IMR-90 (cell line): ENCODE results near the gene DIP2C. TPM values are rescaled to one million over a fixed set of nuclear protein-coding genes. Genes with fewer than 3 reads are reported as not detected.

Experiments
- ATAC-seq: fragments of 200-7000 bp; cut with Tn5 transposase; 2 replicates; pipeline ENCODE4 v1.9.1; 2020; ENCODE audit warnings: low read depth, mild to moderate bottlenecking, moderate library complexity
- BruUV-seq: library from RNA; stranded (reverse); fragments of 400-500 nt; replicated peaks from 2 replicates; lab custom pipeline; 2021; lab: Mats Ljungman, UMichigan
- CTCF ChIA-PET: fragments of 300-600 bp; formaldehyde crosslinking; extraction: SDS; loops from one replicate; lab custom pipeline; 2021; ENCODE audit warnings: antibody characterized with exemption; lab: Yijun Ruan, JAX
- POLR2A ChIA-PET: fragments of 300-600 bp; sonication (Branson Sonifier 250); formaldehyde crosslinking; loops from one replicate; lab custom pipeline; 2022; ENCODE audit warnings: antibody characterized with exemption; ENCODE audit not compliant: unreplicated experiment; lab: Charles Lee
- DNase-seq: peaks from one replicate; pipeline ENCODE4 v3.0.0; 2013
- H2AFZ ChIP-seq: replicated peaks from 2 replicates; pipeline ENCODE3; 2013; ENCODE audit warnings: low read length, mild to moderate bottlenecking; ENCODE audit not compliant: poor library complexity
- H2AK5ac ChIP-seq: 2 replicates; pipeline ENCODE4 v1.6.1; 2013; ENCODE audit warnings: low read depth, low read length, inconsistent platforms
- H2AK9ac ChIP-seq: replicated peaks from 2 replicates; pipeline ENCODE3; 2013; ENCODE audit warnings: mild to moderate bottlenecking, low read depth, low read length, moderate library complexity; ENCODE audit not compliant: poor library complexity
- H2BK120ac ChIP-seq: 2 replicates; pipeline ENCODE4 v1.6.1; 2013; ENCODE audit warnings: low read depth, low read length, inconsistent platforms
- H2BK15ac ChIP-seq: 3 replicates; pipeline ENCODE4 v1.6.1; 2013; ENCODE audit warnings: low read depth, low read length, inconsistent platforms
- H2BK20ac ChIP-seq: 2 replicates; pipeline ENCODE4 v1.6.1; 2013; ENCODE audit warnings: low read depth, mild to moderate bottlenecking, inconsistent platforms, low read length, moderate library complexity
- H2BK5ac ChIP-seq: 2 replicates; pipeline ENCODE4 v1.6.1; 2013; ENCODE audit warnings: mild to moderate bottlenecking, low read depth, low read length, inconsistent platforms; ENCODE audit not compliant: poor library complexity, severe bottlenecking
- H3K14ac ChIP-seq: replicated peaks from 2 replicates; pipeline ENCODE4 v1.6.1; 2013; ENCODE audit warnings: low read depth, low read length, inconsistent platforms
- H3K18ac ChIP-seq: 2 replicates; pipeline ENCODE4 v1.6.1; 2013; ENCODE audit warnings: low read depth, low read length, control low read depth
- H3K23ac ChIP-seq: 2 replicates; pipeline ENCODE4 v1.6.1; 2013; ENCODE audit warnings: low read depth, low read length, inconsistent platforms
- H3K27ac ChIP-seq: 2 replicates; pipeline ENCODE4 v1.5.1; 2013; ENCODE audit warnings: mild to moderate bottlenecking, control low read depth, low read length; ENCODE audit not compliant: insufficient read depth
- H3K27me3 ChIP-seq: 2 replicates; pipeline ENCODE4 v1.6.1; 2013; ENCODE audit warnings: low read length; ENCODE audit not compliant: control insufficient read depth, insufficient read depth
- H3K36me3 ChIP-seq: 2 replicates; pipeline ENCODE4 v1.6.1; 2013; ENCODE audit warnings: low read length, mixed read lengths; ENCODE audit not compliant: control insufficient read depth, insufficient read depth
- H3K4ac ChIP-seq: 2 replicates; pipeline ENCODE4 v1.6.1; 2013; ENCODE audit warnings: low read depth, low read length, inconsistent platforms
- H3K4me1 ChIP-seq: 2 replicates; pipeline ENCODE4 v1.6.1; 2013; ENCODE audit warnings: low read length, mixed read lengths; ENCODE audit not compliant: control insufficient read depth, insufficient read depth
- H3K4me2 ChIP-seq: 2 replicates; pipeline ENCODE4 v1.6.1; 2013; ENCODE audit warnings: low read depth, mild to moderate bottlenecking, control low read depth, low read length, moderate library complexity
- H3K4me3 ChIP-seq: 2 replicates; pipeline ENCODE4 v1.5.1; 2013; ENCODE audit warnings: low read depth, mild to moderate bottlenecking, control low read depth, low read length, moderate library complexity; ENCODE audit not compliant: insufficient read depth
- H3K56ac ChIP-seq: 2 replicates; pipeline ENCODE4 v1.6.1; 2013; ENCODE audit warnings: low read length, inconsistent platforms; ENCODE audit not compliant: insufficient read depth; ENCODE audit errors: extremely low read depth
- H3K79me1 ChIP-seq, 2 experiments: 2 replicates each; pipeline ENCODE4 v1.6.1; 2013; ENCODE audit warnings: low read length in 2 of 2, inconsistent platforms in 1 of 2, low read depth in 1 of 2
- H3K9ac ChIP-seq: 2 replicates; pipeline ENCODE4 v1.6.1; 2013; ENCODE audit warnings: low read depth, low read length, control low read depth
- H3K9me1 ChIP-seq: 2 replicates; pipeline ENCODE4 v1.6.1; 2013; ENCODE audit warnings: low read length, inconsistent platforms; ENCODE audit not compliant: insufficient read depth
- H3K9me3 ChIP-seq: 2 replicates; pipeline ENCODE4 v1.6.1; 2013; ENCODE audit warnings: low read length; ENCODE audit not compliant: control insufficient read depth, insufficient read depth
- H4K20me1 ChIP-seq: 2 replicates; pipeline ENCODE4 v1.6.1; 2013; ENCODE audit warnings: low read length, inconsistent platforms; ENCODE audit not compliant: insufficient read depth
- H4K5ac ChIP-seq: 2 replicates; pipeline ENCODE4 v1.6.1; 2013; ENCODE audit warnings: mild to moderate bottlenecking, low read depth, low read length, control low read depth
- H4K8ac ChIP-seq, 2 experiments: 2 replicates each; pipeline ENCODE4 v1.6.1; 2013; ENCODE audit warnings: low read depth in 2 of 2, low read length in 2 of 2, control low read depth in 1 of 2, inconsistent platforms in 1 of 2
- H4K91ac ChIP-seq: 2 replicates; pipeline ENCODE4 v1.6.1; 2013; ENCODE audit warnings: low read depth, low read length, inconsistent platforms; ENCODE audit not compliant: insufficient read depth
- NFE2L2 ChIP-seq: fragments of 150-350 bp; IDR thresholded peaks from 2 replicates; pipeline ENCODE4 v1.6.1; 2016; ENCODE audit warnings: low read depth, mild to moderate bottlenecking, low read length
- RCOR1 ChIP-seq: IDR thresholded peaks from 2 replicates; pipeline ENCODE4 v1.6.1; 2012; ENCODE audit warnings: mild to moderate bottlenecking, low read length, improper control_type of control experiment; ENCODE audit not compliant: insufficient replicate concordance
- SMC3 ChIP-seq: fragments of 150-350 bp; IDR thresholded peaks from 2 replicates; pipeline ENCODE4 v1.6.1; 2016; ENCODE audit warnings: low read depth, mild to moderate bottlenecking, antibody characterized with exemption, low read length, moderate library complexity
- WGBS, 2 experiments: methylation state at CpG; one replicate each; pipeline versions ENCODE4 v1.1.5 to v1.1.7; 2013; ENCODE audit warnings: missing lambda C conversion rate in 2 of 2; ENCODE audit not compliant: insufficient read length in 1 of 2; ENCODE audit errors: extremely low coverage in 2 of 2; 5-methylcytosine and 5-hydroxymethylcytosine counted together
- dilution Hi-C: fragments of 300-500 bp; cut with HindIII; formaldehyde crosslinking; loops from one replicate; pipeline ENCODE4 v1.14.3; 2018; ENCODE audit warnings: low sequenced_read_pairs; ENCODE audit not compliant: unreplicated experiment
- in situ Hi-C: fragments of 300-500 bp; cut with MboI; formaldehyde crosslinking; loops from 3 replicates; pipeline ENCODE4 v1.14.3; 2019; ENCODE audit warnings: low sequenced_read_pairs, inconsistent platforms, mixed read lengths
- intact Hi-C: fragments of 100-400 bp; cut with micrococcal nuclease; formaldehyde crosslinking; loops from 2 replicates; pipeline ENCODE4 v1.10.0; 2022
- polyA plus RNA-seq, 3 experiments: library from polyadenylated mRNA; depleted of rRNA; stranded (reverse); fragments of >200 nt; gene quantifications; 2 replicates each; pipeline ENCODE4 v1.2.3, GENCODE V29; 2012; ENCODE audit warnings: low replicate concordance in 1 of 3
- total RNA-seq: library from RNA; depleted of rRNA; stranded (reverse); fragments of >200 nt; gene quantifications from 2 replicates; pipeline ENCODE4 v1.2.3, GENCODE V29; 2012

Gene DIP2C
- total and polyA plus RNA-seq, 2 of the 4 experiments (the other 2 are of a cell fraction) = 8.6 to 17.3 TPM

DNA sequence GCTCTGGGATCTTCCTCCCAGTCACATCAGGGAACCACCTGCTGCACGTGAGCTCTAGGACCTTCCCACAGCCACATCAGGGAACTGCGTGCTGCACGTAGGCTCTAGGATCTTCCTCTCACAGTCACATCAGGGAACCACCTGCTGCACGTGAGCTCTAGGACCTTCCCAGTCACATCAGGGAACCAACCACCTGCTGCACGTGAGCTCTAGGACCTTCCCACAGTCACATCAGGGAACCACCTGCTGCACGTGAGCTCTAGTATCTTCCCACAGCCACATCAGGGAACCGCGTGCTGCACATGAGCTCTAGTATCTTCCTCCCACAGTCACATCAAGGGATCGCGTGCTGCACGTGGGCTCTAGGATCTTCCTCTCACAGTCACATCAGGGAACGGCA lies 229.7 kb downstream of the DIP2C start:
- Histone ChIP-seq H3K18ac (no peak overlapping the region), H3K56ac (no peak overlapping the region), H2AK5ac (no peak overlapping the region), H3K14ac (no peak overlapping the region), H3K9me3 (no peaks in the 10 kb centered on the region), H2BK15ac (no peak overlapping the region), H4K5ac (no peak overlapping the region), H2AK9ac (no peak overlapping the region), H3K23ac (no peak overlapping the region), H3K4me1 (peaks cover 2% of the 10 kb centered on the region), H3K79me1 (peaks cover 24 to 45% of the 10 kb centered on the region in 2 experiments), H4K8ac (no peak overlapping the region), H3K27ac (no peak overlapping the region), H3K27me3 (no peaks in the 10 kb centered on the region), H3K9me1 (peaks cover 29% of the 10 kb centered on the region), H3K4me3 (no peak overlapping the region), H4K20me1 (peaks cover 28% of the 10 kb centered on the region), H4K91ac (no peak overlapping the region), H2AFZ (no peak overlapping the region), H3K36me3 (no peaks in the 10 kb centered on the region), H2BK5ac (no peak overlapping the region), H2BK20ac (no peak overlapping the region), H3K4ac (no peak overlapping the region), H2BK120ac (no peak overlapping the region), H3K4me2 (no peak overlapping the region), H3K9ac (no peak overlapping the region)
- CTCF ChIA-PET = no interaction called here
- intact Hi-C loops = no loop called here
- no TSS peak for BruUV-seq
- dilution Hi-C loops = no loop called here
- in situ Hi-C loops = no loop called here
- WGBS, 2 experiments = 100% methylated on average over 3 of the region's 12 CpGs; no CpG with 5 or more reads in 1 of the 2 experiments
- ATAC-seq = no peak
- DNase-seq = no peak
- TF ChIP-seq SMC3 (no peak), NFE2L2 (no peak), RCOR1 (no peak)
- POLR2A ChIA-PET = no interaction called here
